Panc1 (cell line): ENCODE results near the gene C12orf57.

Source experiments
- CTCF ChIP-seq: fragments of 450-650 bp; IDR thresholded peaks from 2 replicates; pipeline ENCODE4 v1.5.1; 2017; ENCODE audit warnings: mild to moderate bottlenecking
- POLR2AphosphoS5 ChIP-seq: IDR thresholded peaks from 2 replicates; pipeline ENCODE4 v1.6.1; 2012; ENCODE audit warnings: mild to moderate bottlenecking, low read depth, low read length, moderate library complexity
- TCF7L2 ChIP-seq: IDR thresholded peaks from 2 replicates; pipeline ENCODE4 v1.6.1; 2011; ENCODE audit warnings: mild to moderate bottlenecking, low read depth, low read length, inconsistent platforms

GRCh38 chr12:6978611-6979011, 34.8 kb downstream of the C12orf57 start:
- no peak for TF ChIP-seq CTCF
- TF ChIP-seq POLR2AphosphoS5: no peak
- no peak for TF ChIP-seq TCF7L2
